Measurements from ENCODE around the gene TMTC2.
A peak's percentile ranks its signal among the peaks of the same experiment; 100 is the strongest.

The TMTC2 gene

DNA sequence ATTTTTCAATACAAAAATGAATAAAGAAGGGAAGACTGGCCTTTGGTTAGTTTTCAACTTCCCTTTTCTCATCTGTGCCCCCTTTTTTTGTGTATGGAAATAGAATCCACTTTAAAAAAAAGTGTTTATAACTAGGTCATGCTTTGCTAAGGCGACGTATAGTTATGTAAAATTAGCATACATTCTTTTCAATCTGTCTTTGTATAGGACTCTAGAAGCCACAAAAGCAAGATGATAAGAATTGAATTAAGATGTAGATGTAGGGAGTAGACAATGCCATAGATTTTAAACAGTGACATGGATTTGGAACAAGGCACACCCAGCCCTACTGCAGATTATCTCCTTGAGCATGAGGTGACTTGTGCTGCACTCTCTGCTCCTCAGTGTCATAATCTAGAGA is 354.3 kb downstream of the TMTC2 start:
- Histone ChIP-seq H3K36me3 (no peaks in the 10 kb centered on the region), H3K4me3 (ENCODE audit: low read depth, low read length) (no peak overlapping the region), H3K9me3 (ENCODE audit: severe bottlenecking) (no peaks in the 10 kb centered on the region), H3K27me3 (ENCODE audit: insufficient read depth, low read depth, severe bottlenecking) (no peaks in the 10 kb centered on the region), H3K27ac (no peak overlapping the region)
- no peak for DNase-seq
- TF ChIP-seq, protein P1, sequence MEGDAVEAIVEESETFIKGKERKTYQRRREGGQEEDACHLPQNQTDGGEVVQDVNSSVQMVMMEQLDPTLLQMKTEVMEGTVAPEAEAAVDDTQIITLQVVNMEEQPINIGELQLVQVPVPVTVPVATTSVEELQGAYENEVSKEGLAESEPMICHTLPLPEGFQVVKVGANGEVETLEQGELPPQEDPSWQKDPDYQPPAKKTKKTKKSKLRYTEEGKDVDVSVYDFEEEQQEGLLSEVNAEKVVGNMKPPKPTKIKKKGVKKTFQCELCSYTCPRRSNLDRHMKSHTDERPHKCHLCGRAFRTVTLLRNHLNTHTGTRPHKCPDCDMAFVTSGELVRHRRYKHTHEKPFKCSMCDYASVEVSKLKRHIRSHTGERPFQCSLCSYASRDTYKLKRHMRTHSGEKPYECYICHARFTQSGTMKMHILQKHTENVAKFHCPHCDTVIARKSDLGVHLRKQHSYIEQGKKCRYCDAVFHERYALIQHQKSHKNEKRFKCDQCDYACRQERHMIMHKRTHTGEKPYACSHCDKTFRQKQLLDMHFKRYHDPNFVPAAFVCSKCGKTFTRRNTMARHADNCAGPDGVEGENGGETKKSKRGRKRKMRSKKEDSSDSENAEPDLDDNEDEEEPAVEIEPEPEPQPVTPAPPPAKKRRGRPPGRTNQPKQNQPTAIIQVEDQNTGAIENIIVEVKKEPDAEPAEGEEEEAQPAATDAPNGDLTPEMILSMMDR (IDR thresholded peaks at IDR 0.05; ENCODE audit: low read depth, low read length): no peak

DNA sequence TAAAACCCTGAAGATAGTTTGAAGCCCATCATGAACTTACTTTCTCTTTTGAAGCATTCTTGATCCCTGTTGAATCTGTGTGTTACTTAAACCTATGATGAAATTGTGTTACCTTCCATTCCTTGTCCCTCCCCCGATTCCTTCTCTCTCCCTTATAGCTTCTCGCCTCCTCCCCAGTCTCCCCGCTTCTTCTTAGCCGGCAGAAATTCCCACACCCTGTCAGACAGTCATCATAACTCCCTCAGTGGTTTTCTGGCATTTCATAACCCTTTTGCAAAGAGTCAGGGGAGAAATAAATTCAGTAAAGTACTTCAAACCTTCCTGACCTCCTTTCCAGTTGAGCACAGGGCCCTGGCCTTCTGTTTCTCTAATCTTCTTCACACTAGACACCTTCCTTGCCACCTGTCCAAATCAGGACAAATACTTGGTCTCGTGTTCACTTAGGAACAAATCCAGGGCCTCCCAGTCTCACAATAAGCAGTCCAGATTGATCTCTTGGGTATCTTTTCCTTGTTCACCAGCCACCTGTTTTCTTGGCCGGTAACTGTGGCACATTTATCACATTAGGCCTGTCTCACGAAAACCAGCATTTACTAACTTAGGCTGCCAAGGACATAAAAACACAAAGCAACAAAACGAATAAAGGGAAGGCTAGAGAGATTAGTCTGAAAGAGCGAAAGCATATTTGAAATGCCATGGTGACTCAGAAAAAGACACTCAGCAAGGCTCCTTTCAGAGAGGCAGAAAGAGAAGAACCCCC is 355.9 kb downstream of the TMTC2 start:
- Histone ChIP-seq H3K4me3 (ENCODE audit: low read depth, low read length) (no peak overlapping the region), H3K27me3 (ENCODE audit: insufficient read depth, low read depth, severe bottlenecking) (no peaks in the 10 kb centered on the region), H3K36me3 (no peaks in the 10 kb centered on the region), H3K9me3 (ENCODE audit: severe bottlenecking) (no peaks in the 10 kb centered on the region), H3K27ac (peak overlapping the region; percentile 45)
- DNase-seq: peak; percentile 41
- TF ChIP-seq, protein P1 (IDR thresholded peaks at IDR 0.05; ENCODE audit: low read depth, low read length): no peak

DNA sequence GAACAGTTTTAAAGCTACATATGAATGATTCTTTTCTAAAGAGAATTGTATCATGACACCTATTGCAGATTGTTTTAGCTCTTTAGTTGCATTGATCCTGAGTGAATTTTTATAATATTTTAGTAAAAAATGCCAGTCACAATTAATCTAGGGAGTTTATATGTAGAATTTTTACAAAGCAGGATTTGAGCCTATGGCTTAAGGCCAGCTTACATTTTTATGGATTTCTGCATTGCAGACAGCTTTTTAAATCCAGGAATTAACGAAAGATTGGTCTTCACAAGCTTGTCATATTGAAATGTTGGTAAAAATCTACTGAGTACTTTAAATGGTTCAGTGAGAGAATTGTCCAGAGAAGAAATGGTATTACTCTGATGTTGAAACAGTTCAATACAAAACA is 358.0 kb downstream of the TMTC2 start:
- no peak for DNase-seq
- TF ChIP-seq, protein P1 (IDR thresholded peaks at IDR 0.05; ENCODE audit: low read depth, low read length): no peak
- no peaks in the 10 kb centered on the region for H3K27me3 ChIP-seq (ENCODE audit: insufficient read depth, low read depth, severe bottlenecking)
- no peak overlapping the region for H3K4me3 ChIP-seq (ENCODE audit: low read depth, low read length)
- H3K36me3 ChIP-seq: no peaks in the 10 kb centered on the region
- H3K9me3 ChIP-seq (ENCODE audit: severe bottlenecking): no peaks in the 10 kb centered on the region
- no peak overlapping the region for H3K27ac ChIP-seq

DNA sequence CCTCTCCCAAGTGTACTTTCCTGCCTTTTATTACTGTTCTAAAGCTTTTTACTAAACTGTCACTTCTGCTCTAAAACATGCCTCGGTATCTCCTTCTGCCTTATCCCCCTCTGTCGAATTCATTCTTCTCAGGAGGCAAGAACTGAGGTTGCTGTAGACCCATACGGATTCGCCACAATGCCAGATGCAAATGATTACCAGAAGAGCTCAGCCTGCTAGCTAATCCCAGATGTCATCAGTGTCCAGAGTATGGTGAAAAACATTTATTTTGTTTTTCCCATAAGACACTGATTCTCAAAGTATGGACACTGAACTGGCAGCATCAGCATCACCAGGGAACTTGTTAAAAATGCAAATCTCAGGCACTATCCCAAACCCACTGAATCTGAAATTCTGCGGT is 359.3 kb downstream of the TMTC2 start:
- Histone ChIP-seq H3K27me3 (ENCODE audit: insufficient read depth, low read depth, severe bottlenecking) (no peaks in the 10 kb centered on the region), H3K4me3 (ENCODE audit: low read depth, low read length) (no peak overlapping the region), H3K36me3 (no peaks in the 10 kb centered on the region), H3K27ac (no peak overlapping the region), H3K9me3 (ENCODE audit: severe bottlenecking) (no peaks in the 10 kb centered on the region)
- TF ChIP-seq, protein P1 (IDR thresholded peaks at IDR 0.05; ENCODE audit: low read depth, low read length): no peak
- no peak for DNase-seq

DNA sequence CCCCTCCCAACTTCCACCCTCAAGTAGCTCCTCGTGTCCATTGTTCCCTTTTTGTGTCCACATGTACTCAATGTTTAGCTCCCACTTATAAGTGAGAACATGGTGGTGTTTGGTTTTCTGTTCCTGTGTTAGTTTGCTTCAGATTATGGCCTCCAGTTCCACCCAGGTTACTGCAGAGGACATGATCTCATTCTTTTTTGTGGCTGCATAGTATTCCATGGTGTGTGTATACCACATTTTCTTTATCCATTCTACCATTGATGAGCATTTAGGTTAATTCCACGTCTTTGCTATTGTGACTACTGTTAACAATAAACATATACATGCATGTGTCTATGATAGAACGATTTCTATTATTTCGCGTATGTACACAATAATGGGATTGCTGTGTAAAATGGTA is 362.6 kb downstream of the TMTC2 start:
- Histone ChIP-seq H3K27me3 (ENCODE audit: insufficient read depth, low read depth, severe bottlenecking) (no peaks in the 10 kb centered on the region), H3K27ac (no peak overlapping the region), H3K36me3 (no peaks in the 10 kb centered on the region), H3K4me3 (ENCODE audit: low read depth, low read length) (no peak overlapping the region), H3K9me3 (ENCODE audit: severe bottlenecking) (no peaks in the 10 kb centered on the region)
- DNase-seq: no peak
- TF ChIP-seq, protein P1 (IDR thresholded peaks at IDR 0.05; ENCODE audit: low read depth, low read length): no peak

Data from WERI-Rb-1 (cell line).